Measurements from ENCODE around the gene FBXL13. TPM values are rescaled to one million over a fixed set of nuclear protein-coding genes. Genes with fewer than 3 reads are reported as not detected.

The FBXL13 gene
- total and polyA plus RNA-seq, 2 experiments from 2014 or later: 1.2 to 2.5 TPM

GRCh38 chr7:102830197-102830596 lies 244.4 kb downstream of the FBXL13 start:
- no peak overlapping the region for H3K27ac ChIP-seq (ENCODE audit: low read depth)
- H4K20me1 ChIP-seq (replicated peaks; ENCODE audit: insufficient read depth): no peaks in the 10 kb centered on the region
- no peaks in the 10 kb centered on the region for H3K4me1 ChIP-seq (ENCODE audit: insufficient read depth)
- H3K79me2 ChIP-seq (replicated peaks; ENCODE audit: insufficient read depth): no peaks in the 10 kb centered on the region
- TF ChIP-seq ZNF462 (CRISPR knock-in tag; IDR thresholded peaks at IDR 0.05): no peak
- no peak for TF ChIP-seq REST (IDR thresholded peaks at IDR 0.05; ENCODE audit: unreplicated experiment)
- TF ChIP-seq EZH2phosphoT487 (IDR thresholded peaks at IDR 0.05; ENCODE audit: unreplicated experiment): no peak
- TF ChIP-seq POLR2AphosphoS5 (IDR thresholded peaks at IDR 0.05; ENCODE audit: low read depth): no peak
- no peak for TF ChIP-seq CTCF (conservative IDR thresholded peaks at IDR 0.05; ENCODE audit: low read depth in 2 of 2)
- TF ChIP-seq NANOG (IDR thresholded peaks at IDR 0.05; ENCODE audit: borderline replicate concordance): no peak
- TF ChIP-seq STAT1 (IDR thresholded peaks at IDR 0.05; ENCODE audit: unreplicated experiment): no peak
- no peak for TF ChIP-seq ZNF114 (CRISPR knock-in tag; IDR thresholded peaks at IDR 0.05)
- TF ChIP-seq EZH2 (IDR thresholded peaks at IDR 0.05; ENCODE audit: low read depth, unreplicated experiment): no peak
- TF ChIP-seq ZNF331 (CRISPR knock-in tag; IDR thresholded peaks at IDR 0.05; ENCODE audit: low read depth): no peak
- TF ChIP-seq JUNB (IDR thresholded peaks at IDR 0.05; ENCODE audit: unreplicated experiment): no peak
- TF ChIP-seq CREB1 (CRISPR knock-in tag; IDR thresholded peaks at IDR 0.05; ENCODE audit: low read depth): no peak
- TF ChIP-seq ETS1 (IDR thresholded peaks at IDR 0.05): no peak
- peaks cover 9% of the 10 kb centered on the region; the same call in 2 of the 3 replicates for H3K4me1 Mint-ChIP-seq
- no peaks in the 10 kb centered on the region for H3K9me3 Mint-ChIP-seq
- peaks cover 8% of the 10 kb centered on the region; the same call in 2 of the 3 replicates for H3K36me3 Mint-ChIP-seq (ENCODE audit: low read depth)
- H3K36me3 ChIP-seq (ENCODE audit: insufficient read depth): no peaks in the 10 kb centered on the region
- no peak overlapping the region for H2AFZ ChIP-seq
- no peaks in the 10 kb centered on the region for H3F3A ChIP-seq (replicated peaks; ENCODE audit: low read depth)
- ATAC-seq: no peak
- H3K4me2 ChIP-seq: no peak overlapping the region
- no peaks in the 10 kb centered on the region for H3K9me2 ChIP-seq (ENCODE audit: insufficient read depth)
- H3K4me3 Mint-ChIP-seq: no peak overlapping the region
- no peaks in the 10 kb centered on the region for H3K27me3 ChIP-seq (ENCODE audit: insufficient read depth)
- H3K27me3 Mint-ChIP-seq (ENCODE audit: insufficient read depth, low read depth, poor library complexity): no peaks in the 10 kb centered on the region
- no peak for DNase-seq (ENCODE audit: low spot score)
- no peak overlapping the region for H3K27ac Mint-ChIP-seq
- H3K4me3 ChIP-seq: no peak overlapping the region

Measured in GM23338 (cell line).